ENCODE data around the gene C12orf42. TPM values are rescaled to one million over a fixed set of nuclear protein-coding genes. Genes with fewer than 3 reads are reported as not detected.

The C12orf42 gene
- total and polyA plus RNA-seq, 2 of the 4 experiments (the other 2 are of a cell fraction), result not detected

- in situ Hi-C loops (cut with MboI; ENCODE audit: low sequenced_read_pairs), result no loop called here
- Histone ChIP-seq H2BK20ac (ENCODE audit: low read depth, low read length) (no peak overlapping the region), H4K5ac (ENCODE audit: low read depth, low read length) (no peak overlapping the region)
These were observed 165.1 kb downstream of the C12orf42 start for GRCh38 chr12:103330672-103331071.

More at GRCh38 chr12:103330672-103331071, 165.1 kb downstream of the C12orf42 start:
- Histone ChIP-seq H3K79me1 (ENCODE audit: low read depth in 1 of 2, low read length in 2 of 2) (no peaks in the 10 kb centered on the region), H3K4me1 (ENCODE audit: control insufficient read depth, insufficient read depth, low read length) (no peaks in the 10 kb centered on the region), H3K23ac (ENCODE audit: low read depth, low read length) (no peak overlapping the region), H3K36me3 (ENCODE audit: control insufficient read depth, insufficient read depth, low read length) (no peaks in the 10 kb centered on the region), H3K14ac (replicated peaks; ENCODE audit: low read depth, low read length) (no peak overlapping the region), H2AFZ (replicated peaks; ENCODE audit: low read length, poor library complexity) (no peak overlapping the region), H3K18ac (ENCODE audit: low read depth, low read length) (no peak overlapping the region), H2AK9ac (replicated peaks; ENCODE audit: low read depth, low read length, poor library complexity) (no peak overlapping the region), H2BK5ac (ENCODE audit: low read depth, low read length, poor library complexity, severe bottlenecking) (no peak overlapping the region), H3K4me3 (ENCODE audit: insufficient read depth, low read depth, low read length) (no peak overlapping the region), H3K27ac (ENCODE audit: insufficient read depth, low read length) (no peak overlapping the region), H4K8ac (ENCODE audit: low read depth in 2 of 2, low read length in 2 of 2) (no peak overlapping the region), H2AK5ac (ENCODE audit: low read depth, low read length) (no peak overlapping the region), H3K27me3 (ENCODE audit: control insufficient read depth, insufficient read depth, low read length) (no peaks in the 10 kb centered on the region), H4K20me1 (ENCODE audit: insufficient read depth, low read length) (no peaks in the 10 kb centered on the region), H2BK120ac (ENCODE audit: low read depth, low read length) (no peak overlapping the region), H3K9me1 (ENCODE audit: insufficient read depth, low read length) (no peaks in the 10 kb centered on the region), H3K56ac (ENCODE audit: extremely low read depth, insufficient read depth, low read length) (no peak overlapping the region), H4K91ac (ENCODE audit: insufficient read depth, low read depth, low read length) (no peak overlapping the region), H2BK15ac (ENCODE audit: low read depth, low read length) (no peak overlapping the region), H3K9me3 (ENCODE audit: control insufficient read depth, insufficient read depth, low read length) (peaks cover 5% of the 10 kb centered on the region; the same call in 1 of the 2 replicates), H3K4me2 (ENCODE audit: low read depth, low read length) (no peak overlapping the region), H3K9ac (ENCODE audit: low read depth, low read length) (no peak overlapping the region), H3K4ac (ENCODE audit: low read depth, low read length) (no peak overlapping the region)
- TF ChIP-seq USF2 (IDR thresholded peaks at IDR 0.05; ENCODE audit: low read depth, low read length) (no peak), POLR2A (IDR thresholded peaks at IDR 0.05; ENCODE audit: low read depth, low read length) (no peak), CHD1 (IDR thresholded peaks at IDR 0.05; ENCODE audit: low read depth, low read length) (no peak), MAFK (IDR thresholded peaks at IDR 0.05; ENCODE audit: low read depth, low read length) (no peak), MXI1 (IDR thresholded peaks at IDR 0.05; ENCODE audit: borderline replicate concordance, low read depth, low read length) (no peak), FOS (IDR thresholded peaks at IDR 0.05; ENCODE audit: low read depth, low read length) (no peak), SMC3 (IDR thresholded peaks at IDR 0.05; ENCODE audit: low read depth, low read length) (no peak), MAZ (IDR thresholded peaks at IDR 0.05; ENCODE audit: borderline replicate concordance, low read depth, low read length) (no peak), RCOR1 (IDR thresholded peaks at IDR 0.05; ENCODE audit: insufficient replicate concordance, low read length) (no peak), ELK1 (IDR thresholded peaks at IDR 0.05; ENCODE audit: borderline replicate concordance, low read depth, low read length) (no peak), NFE2L2 (IDR thresholded peaks at IDR 0.05; ENCODE audit: low read depth, low read length) (no peak), BHLHE40 (IDR thresholded peaks at IDR 0.05; ENCODE audit: low read depth, low read length) (no peak)
- no peak for DNase-seq
- BruUV-seq (replicated peaks), result no TSS peak
- intact Hi-C loops (cut with micrococcal nuclease), result no loop called here
- dilution Hi-C loops (cut with HindIII; ENCODE audit: low sequenced_read_pairs, unreplicated experiment), result no loop called here
- ChIA-PET CTCF (no interaction called here), POLR2A (ENCODE audit: unreplicated experiment) (no interaction called here)
- no peak for ATAC-seq (ENCODE audit: low read depth)
- WGBS, 2 experiments (ENCODE audit: extremely low coverage in 2 of 2, insufficient read length in 1 of 2), result no CpG with 5 or more reads among the region's 1 CpG

All from IMR-90 (cell line).